ENCODE results near the gene MOB4. TPM values are rescaled to one million over a fixed set of nuclear protein-coding genes. Genes with fewer than 3 reads are reported as not detected.
"Not testable (repeated sequence)": the region's sequence is repeated elsewhere in the genome, so short reads cannot be mapped to it uniquely, and the experiment has no call there.

Gene MOB4
- total RNA-seq (ENCODE audit: low replicate concordance): 37.1 and 44.2 TPM in 2 replicates

DNA sequence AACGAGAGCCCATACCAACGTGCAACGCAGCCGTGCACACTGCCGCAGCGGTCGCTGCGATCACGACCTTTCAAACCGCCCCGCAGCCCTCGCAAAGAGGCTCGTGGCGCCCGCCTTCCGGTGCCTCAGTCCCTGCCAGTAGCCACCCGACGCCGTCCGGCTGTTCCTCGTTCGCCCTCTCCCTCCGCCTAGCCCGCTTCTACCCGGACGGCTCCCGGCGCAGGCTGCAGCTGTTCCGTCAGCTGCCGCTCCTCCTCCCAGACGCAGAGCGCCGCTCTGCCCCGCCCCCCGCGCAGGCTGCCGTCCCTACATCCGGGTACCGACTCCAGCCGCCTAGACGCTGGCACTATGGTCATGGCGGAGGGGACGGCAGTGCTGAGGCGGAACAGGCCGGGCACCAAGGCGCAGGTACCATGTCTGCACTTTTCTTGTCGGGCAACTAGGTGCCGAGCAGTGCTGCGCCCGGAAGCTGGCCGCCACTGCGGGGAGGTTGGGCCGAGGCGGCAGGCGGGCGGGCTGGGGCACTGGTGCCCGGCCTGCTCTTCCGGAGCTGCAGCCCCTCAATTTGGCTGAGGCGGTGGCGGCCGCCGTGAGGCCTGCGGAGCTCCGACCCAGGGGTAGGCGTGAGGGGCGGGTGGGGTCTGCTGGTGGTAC, at the start of gene MOB4:
TSS of gene MOB4 (plus strand) at position 328 of the 654 bp plus-strand sequence. CDS start at position 349, 21 bp downstream.
- TF ChIP-seq, protein P1, sequence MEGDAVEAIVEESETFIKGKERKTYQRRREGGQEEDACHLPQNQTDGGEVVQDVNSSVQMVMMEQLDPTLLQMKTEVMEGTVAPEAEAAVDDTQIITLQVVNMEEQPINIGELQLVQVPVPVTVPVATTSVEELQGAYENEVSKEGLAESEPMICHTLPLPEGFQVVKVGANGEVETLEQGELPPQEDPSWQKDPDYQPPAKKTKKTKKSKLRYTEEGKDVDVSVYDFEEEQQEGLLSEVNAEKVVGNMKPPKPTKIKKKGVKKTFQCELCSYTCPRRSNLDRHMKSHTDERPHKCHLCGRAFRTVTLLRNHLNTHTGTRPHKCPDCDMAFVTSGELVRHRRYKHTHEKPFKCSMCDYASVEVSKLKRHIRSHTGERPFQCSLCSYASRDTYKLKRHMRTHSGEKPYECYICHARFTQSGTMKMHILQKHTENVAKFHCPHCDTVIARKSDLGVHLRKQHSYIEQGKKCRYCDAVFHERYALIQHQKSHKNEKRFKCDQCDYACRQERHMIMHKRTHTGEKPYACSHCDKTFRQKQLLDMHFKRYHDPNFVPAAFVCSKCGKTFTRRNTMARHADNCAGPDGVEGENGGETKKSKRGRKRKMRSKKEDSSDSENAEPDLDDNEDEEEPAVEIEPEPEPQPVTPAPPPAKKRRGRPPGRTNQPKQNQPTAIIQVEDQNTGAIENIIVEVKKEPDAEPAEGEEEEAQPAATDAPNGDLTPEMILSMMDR (IDR thresholded peaks at IDR 0.05; ENCODE audit: insufficient read depth, low read length): no peak
- peak; percentile 92 for DNase-seq (ENCODE audit: low read depth)
- peak within 1 kb of the TSS; percentile 92 for H3K4me3 ChIP-seq (ENCODE audit: low read depth, low read length)

DNA sequence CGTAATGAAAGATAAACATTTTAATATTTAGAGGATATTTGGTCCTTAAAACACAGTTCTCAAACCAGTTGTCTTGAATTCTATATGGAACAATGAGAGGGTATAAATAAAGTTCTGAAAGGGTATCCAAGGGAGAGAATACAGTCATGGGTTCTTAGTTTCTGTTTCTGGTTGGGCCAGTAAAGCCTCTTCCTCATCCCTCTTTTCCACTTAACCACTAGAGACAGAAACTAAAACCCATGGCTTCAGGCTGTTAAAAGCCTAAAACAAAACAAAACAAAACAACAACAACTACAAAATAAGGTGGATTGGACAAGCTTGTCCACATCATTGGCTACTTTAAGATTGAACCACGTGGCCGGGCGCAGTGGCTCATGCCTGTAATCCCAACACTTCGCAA, 43.7 kb upstream of the MOB4 start:
- TF ChIP-seq, protein P1 (IDR thresholded peaks at IDR 0.05; ENCODE audit: insufficient read depth, low read length): no peak
- H3K4me3 ChIP-seq (ENCODE audit: low read depth, low read length): no peak overlapping the region
- DNase-seq (ENCODE audit: low read depth): no peak

DNA sequence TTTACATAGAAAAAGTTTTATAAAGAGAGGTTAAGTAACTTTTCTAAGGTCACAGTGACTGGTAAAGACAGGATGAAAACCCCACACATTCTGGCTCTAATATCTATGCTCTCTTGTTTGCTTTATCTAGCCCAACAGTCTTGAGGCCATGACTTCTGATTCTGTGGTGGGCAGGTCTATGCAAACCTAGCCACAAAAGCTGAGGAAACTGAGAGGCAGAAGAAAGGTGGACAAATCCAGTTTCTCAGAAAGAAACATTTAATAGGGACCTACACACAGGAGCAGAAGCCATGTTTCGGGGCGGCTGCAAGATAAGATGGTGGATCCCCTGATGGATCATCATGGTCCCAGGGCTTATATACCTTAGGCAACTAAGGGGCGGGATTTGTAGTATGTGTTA, 38.1 kb upstream of the MOB4 start:
- TF ChIP-seq, protein P1 (IDR thresholded peaks at IDR 0.05; ENCODE audit: insufficient read depth, low read length): no peak
- no peak for DNase-seq (ENCODE audit: low read depth)
- no peak overlapping the region for H3K4me3 ChIP-seq (ENCODE audit: low read depth, low read length)

DNA sequence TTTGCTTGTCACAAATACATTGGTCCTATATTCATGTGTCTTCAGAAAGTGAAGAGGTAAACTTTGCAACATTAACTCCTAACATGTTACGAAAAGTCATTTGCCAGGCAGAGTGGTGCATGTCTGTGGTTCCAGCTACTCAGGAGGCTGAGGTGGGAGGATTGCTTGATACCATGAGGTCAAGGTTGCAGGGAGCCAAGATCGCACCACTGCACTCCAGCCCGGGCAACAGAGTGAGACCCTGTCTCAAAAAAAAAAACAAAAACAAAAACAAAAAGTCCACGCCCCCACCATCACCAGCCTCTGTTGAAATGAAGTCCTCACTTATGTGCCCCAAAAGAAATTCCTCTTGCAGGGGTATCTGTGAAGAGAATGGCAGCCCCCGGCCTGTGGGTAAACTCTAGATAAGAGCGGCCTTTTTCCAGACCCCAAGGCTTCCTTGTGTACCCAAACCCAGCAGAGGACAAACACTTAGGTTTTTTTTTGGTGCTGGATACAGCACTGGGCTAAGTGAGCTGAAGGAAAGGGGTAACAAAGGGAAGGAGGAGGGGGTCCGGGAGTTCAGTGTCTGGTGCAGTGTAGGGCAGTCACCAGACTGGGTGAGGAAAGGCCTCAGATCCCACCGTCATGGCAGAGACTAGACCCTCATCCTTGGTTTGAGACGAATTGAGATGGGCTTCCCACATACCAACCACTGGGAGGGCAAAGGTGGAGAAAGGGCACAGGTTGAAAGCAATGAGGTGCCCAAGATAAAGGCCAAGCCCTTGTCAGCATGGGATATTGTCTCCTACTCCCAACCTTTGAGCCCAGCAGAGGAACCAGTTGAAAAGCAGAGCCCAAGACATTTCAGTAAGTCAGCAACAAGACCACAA, 35.5 kb upstream of the MOB4 start:
- DNase-seq (ENCODE audit: low read depth): no peak
- no peak overlapping the region for H3K4me3 ChIP-seq (ENCODE audit: low read depth, low read length)
- TF ChIP-seq, protein P1 (IDR thresholded peaks at IDR 0.05; ENCODE audit: insufficient read depth, low read length): no peak

DNA sequence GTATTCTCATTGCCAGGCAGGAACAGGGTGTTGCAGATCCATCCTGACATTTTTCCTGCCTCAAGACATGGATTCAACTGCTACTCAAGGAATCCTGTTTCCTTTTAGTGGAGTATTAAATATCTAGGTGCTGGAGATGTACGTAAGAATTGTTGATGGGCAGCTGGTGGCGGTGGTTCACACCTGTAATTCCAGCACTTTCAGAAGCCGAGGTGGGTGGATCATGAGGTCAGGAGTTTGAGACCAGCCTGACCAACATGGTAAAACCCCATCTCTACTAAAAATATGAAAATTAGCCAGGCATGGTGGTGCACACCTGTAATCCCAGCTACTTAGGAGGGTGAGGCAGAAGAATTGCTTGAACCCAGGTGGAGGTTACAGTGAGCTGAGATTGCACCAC, 31.6 kb upstream of the MOB4 start:
- not testable (repeated sequence) for H3K4me3 ChIP-seq (ENCODE audit: low read depth, low read length); DNase-seq (ENCODE audit: low read depth)

DNA sequence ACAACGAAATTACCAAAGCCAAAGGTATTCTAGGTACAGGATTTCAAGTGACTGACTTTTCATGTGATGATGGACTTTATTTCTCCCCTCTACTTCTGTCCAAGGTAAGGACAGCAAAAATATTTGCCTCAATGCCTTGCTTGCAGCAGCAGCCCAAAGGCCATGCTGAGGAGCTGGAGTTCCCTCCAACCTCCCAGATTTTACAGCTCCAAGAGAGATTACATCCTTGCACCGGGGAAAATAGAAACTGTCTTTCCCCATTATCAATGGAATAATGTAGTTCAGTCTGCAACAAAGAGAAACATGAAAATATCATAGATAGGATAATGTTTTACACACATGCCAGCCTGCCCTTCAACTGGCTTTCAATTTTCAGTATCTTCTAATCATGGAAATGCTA, 29.7 kb upstream of the MOB4 start:
- no peak for DNase-seq (ENCODE audit: low read depth)
- H3K4me3 ChIP-seq (ENCODE audit: low read depth, low read length): no peak overlapping the region
- TF ChIP-seq, protein P1 (IDR thresholded peaks at IDR 0.05; ENCODE audit: insufficient read depth, low read length): no peak

DNA sequence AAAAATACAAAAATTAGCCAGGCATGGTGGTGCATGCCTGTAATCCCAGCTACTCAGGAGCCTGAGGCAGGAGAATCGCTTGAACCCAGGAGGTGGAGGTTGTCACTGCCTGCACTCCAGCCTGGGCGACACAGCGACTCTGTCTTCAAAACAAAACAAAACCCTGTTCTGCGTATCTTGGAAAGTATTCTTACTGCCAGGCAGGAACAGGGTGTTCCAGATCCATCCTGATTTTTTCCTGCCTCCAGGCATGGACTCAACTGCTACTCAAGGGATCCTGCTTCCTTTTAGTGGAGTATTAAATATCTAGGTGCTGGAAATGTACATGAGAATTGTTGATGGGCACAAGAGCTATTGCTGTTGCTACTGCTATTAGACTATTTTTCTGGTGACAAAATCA, 28.5 kb upstream of the MOB4 start:
- H3K4me3 ChIP-seq (ENCODE audit: low read depth, low read length): no peak overlapping the region
- no peak for DNase-seq (ENCODE audit: low read depth)
- TF ChIP-seq, protein P1 (IDR thresholded peaks at IDR 0.05; ENCODE audit: insufficient read depth, low read length): no peak

Measured in fibroblast of the aortic adventitia (primary cell).